IMR-90 (cell line): ENCODE data around the gene XIRP1. TPM values are rescaled to one million over a fixed set of nuclear protein-coding genes. Genes with fewer than 3 reads are reported as not detected.

Source experiments
- ATAC-seq: fragments of 200-7000 bp; cut with Tn5 transposase; 2 replicates; pipeline ENCODE4 v1.9.1; 2020; ENCODE audit warnings: low read depth, mild to moderate bottlenecking, moderate library complexity
- BruUV-seq: library from RNA; stranded (reverse); fragments of 400-500 nt; replicated peaks from 2 replicates; lab custom pipeline; 2021; lab: Mats Ljungman, UMichigan
- CTCF ChIA-PET: fragments of 300-600 bp; formaldehyde crosslinking; extraction: SDS; loops from one replicate; lab custom pipeline; 2021; ENCODE audit warnings: antibody characterized with exemption; lab: Yijun Ruan, JAX
- POLR2A ChIA-PET: fragments of 300-600 bp; sonication (Branson Sonifier 250); formaldehyde crosslinking; loops from one replicate; lab custom pipeline; 2022; ENCODE audit warnings: antibody characterized with exemption; ENCODE audit not compliant: unreplicated experiment; lab: Charles Lee
- DNase-seq: peaks from one replicate; pipeline ENCODE4 v3.0.0; 2013
- H2AFZ ChIP-seq: replicated peaks from 2 replicates; pipeline ENCODE3; 2013; ENCODE audit warnings: low read length, mild to moderate bottlenecking; ENCODE audit not compliant: poor library complexity
- H2AK5ac ChIP-seq: 2 replicates; pipeline ENCODE4 v1.6.1; 2013; ENCODE audit warnings: low read depth, low read length, inconsistent platforms
- H2AK9ac ChIP-seq: replicated peaks from 2 replicates; pipeline ENCODE3; 2013; ENCODE audit warnings: mild to moderate bottlenecking, low read depth, low read length, moderate library complexity; ENCODE audit not compliant: poor library complexity
- H2BK120ac ChIP-seq: 2 replicates; pipeline ENCODE4 v1.6.1; 2013; ENCODE audit warnings: low read depth, low read length, inconsistent platforms
- H2BK15ac ChIP-seq: 3 replicates; pipeline ENCODE4 v1.6.1; 2013; ENCODE audit warnings: low read depth, low read length, inconsistent platforms
- H2BK20ac ChIP-seq: 2 replicates; pipeline ENCODE4 v1.6.1; 2013; ENCODE audit warnings: low read depth, mild to moderate bottlenecking, inconsistent platforms, low read length, moderate library complexity
- H2BK5ac ChIP-seq: 2 replicates; pipeline ENCODE4 v1.6.1; 2013; ENCODE audit warnings: mild to moderate bottlenecking, low read depth, low read length, inconsistent platforms; ENCODE audit not compliant: poor library complexity, severe bottlenecking
- H3K14ac ChIP-seq: replicated peaks from 2 replicates; pipeline ENCODE4 v1.6.1; 2013; ENCODE audit warnings: low read depth, low read length, inconsistent platforms
- H3K18ac ChIP-seq: 2 replicates; pipeline ENCODE4 v1.6.1; 2013; ENCODE audit warnings: low read depth, low read length, control low read depth
- H3K23ac ChIP-seq: 2 replicates; pipeline ENCODE4 v1.6.1; 2013; ENCODE audit warnings: low read depth, low read length, inconsistent platforms
- H3K27ac ChIP-seq: 2 replicates; pipeline ENCODE4 v1.5.1; 2013; ENCODE audit warnings: mild to moderate bottlenecking, control low read depth, low read length; ENCODE audit not compliant: insufficient read depth
- H3K27me3 ChIP-seq: 2 replicates; pipeline ENCODE4 v1.6.1; 2013; ENCODE audit warnings: low read length; ENCODE audit not compliant: control insufficient read depth, insufficient read depth
- H3K36me3 ChIP-seq: 2 replicates; pipeline ENCODE4 v1.6.1; 2013; ENCODE audit warnings: low read length, mixed read lengths; ENCODE audit not compliant: control insufficient read depth, insufficient read depth
- H3K4ac ChIP-seq: 2 replicates; pipeline ENCODE4 v1.6.1; 2013; ENCODE audit warnings: low read depth, low read length, inconsistent platforms
- H3K4me1 ChIP-seq: 2 replicates; pipeline ENCODE4 v1.6.1; 2013; ENCODE audit warnings: low read length, mixed read lengths; ENCODE audit not compliant: control insufficient read depth, insufficient read depth
- H3K4me2 ChIP-seq: 2 replicates; pipeline ENCODE4 v1.6.1; 2013; ENCODE audit warnings: low read depth, mild to moderate bottlenecking, control low read depth, low read length, moderate library complexity
- H3K4me3 ChIP-seq: 2 replicates; pipeline ENCODE4 v1.5.1; 2013; ENCODE audit warnings: low read depth, mild to moderate bottlenecking, control low read depth, low read length, moderate library complexity; ENCODE audit not compliant: insufficient read depth
- H3K56ac ChIP-seq: 2 replicates; pipeline ENCODE4 v1.6.1; 2013; ENCODE audit warnings: low read length, inconsistent platforms; ENCODE audit not compliant: insufficient read depth; ENCODE audit errors: extremely low read depth
- H3K79me1 ChIP-seq, 2 experiments: 2 replicates each; pipeline ENCODE4 v1.6.1; 2013; ENCODE audit warnings: low read length in 2 of 2, inconsistent platforms in 1 of 2, low read depth in 1 of 2
- H3K9ac ChIP-seq: 2 replicates; pipeline ENCODE4 v1.6.1; 2013; ENCODE audit warnings: low read depth, low read length, control low read depth
- H3K9me1 ChIP-seq: 2 replicates; pipeline ENCODE4 v1.6.1; 2013; ENCODE audit warnings: low read length, inconsistent platforms; ENCODE audit not compliant: insufficient read depth
- H3K9me3 ChIP-seq: 2 replicates; pipeline ENCODE4 v1.6.1; 2013; ENCODE audit warnings: low read length; ENCODE audit not compliant: control insufficient read depth, insufficient read depth
- H4K20me1 ChIP-seq: 2 replicates; pipeline ENCODE4 v1.6.1; 2013; ENCODE audit warnings: low read length, inconsistent platforms; ENCODE audit not compliant: insufficient read depth
- H4K5ac ChIP-seq: 2 replicates; pipeline ENCODE4 v1.6.1; 2013; ENCODE audit warnings: mild to moderate bottlenecking, low read depth, low read length, control low read depth
- H4K8ac ChIP-seq, 2 experiments: 2 replicates each; pipeline ENCODE4 v1.6.1; 2013; ENCODE audit warnings: low read depth in 2 of 2, low read length in 2 of 2, control low read depth in 1 of 2, inconsistent platforms in 1 of 2
- H4K91ac ChIP-seq: 2 replicates; pipeline ENCODE4 v1.6.1; 2013; ENCODE audit warnings: low read depth, low read length, inconsistent platforms; ENCODE audit not compliant: insufficient read depth
- BHLHE40 ChIP-seq: fragments of 150-350 bp; IDR thresholded peaks from 2 replicates; pipeline ENCODE4 v1.6.1; 2016; ENCODE audit warnings: mild to moderate bottlenecking, low read depth, low read length
- CEBPB ChIP-seq: IDR thresholded peaks from 2 replicates; pipeline ENCODE4 v1.6.1; 2012; ENCODE audit warnings: low read depth, low read length, improper control_type of control experiment
- FOS ChIP-seq: fragments of 150-350 bp; IDR thresholded peaks from 2 replicates; pipeline ENCODE4 v1.6.1; 2016; ENCODE audit warnings: low read depth, low read length
- MAFK ChIP-seq: IDR thresholded peaks from 2 replicates; pipeline ENCODE4 v1.6.1; 2012; ENCODE audit warnings: low read depth, low read length, improper control_type of control experiment
- MAZ ChIP-seq: IDR thresholded peaks from 2 replicates; pipeline ENCODE4 v1.6.1; 2012; ENCODE audit warnings: low read depth, mild to moderate bottlenecking, low read length, improper control_type of control experiment, moderate library complexity, borderline replicate concordance
- MXI1 ChIP-seq: IDR thresholded peaks from 2 replicates; pipeline ENCODE4 v1.6.1; 2012; ENCODE audit warnings: low read depth, mild to moderate bottlenecking, low read length, moderate library complexity, borderline replicate concordance
- NFE2L2 ChIP-seq: fragments of 150-350 bp; IDR thresholded peaks from 2 replicates; pipeline ENCODE4 v1.6.1; 2016; ENCODE audit warnings: low read depth, mild to moderate bottlenecking, low read length
- POLR2A ChIP-seq: IDR thresholded peaks from 2 replicates; pipeline ENCODE4 v1.6.1; 2012; ENCODE audit warnings: mild to moderate bottlenecking, low read depth, low read length
- RAD21 ChIP-seq: IDR thresholded peaks from 2 replicates; pipeline ENCODE4 v1.6.1; 2012; ENCODE audit warnings: low read length, improper control_type of control experiment
- SMC3 ChIP-seq: fragments of 150-350 bp; IDR thresholded peaks from 2 replicates; pipeline ENCODE4 v1.6.1; 2016; ENCODE audit warnings: low read depth, mild to moderate bottlenecking, antibody characterized with exemption, low read length, moderate library complexity
- WGBS, 2 experiments: methylation state at CpG; one replicate each; pipeline versions ENCODE4 v1.1.5 to v1.1.7; 2013; ENCODE audit warnings: missing lambda C conversion rate in 2 of 2; ENCODE audit not compliant: insufficient read length in 1 of 2; ENCODE audit errors: extremely low coverage in 2 of 2; 5-methylcytosine and 5-hydroxymethylcytosine counted together
- dilution Hi-C: fragments of 300-500 bp; cut with HindIII; formaldehyde crosslinking; loops from one replicate; pipeline ENCODE4 v1.14.3; 2018; ENCODE audit warnings: low sequenced_read_pairs; ENCODE audit not compliant: unreplicated experiment
- in situ Hi-C: fragments of 300-500 bp; cut with MboI; formaldehyde crosslinking; loops from 3 replicates; pipeline ENCODE4 v1.14.3; 2019; ENCODE audit warnings: low sequenced_read_pairs, inconsistent platforms, mixed read lengths
- intact Hi-C: fragments of 100-400 bp; cut with micrococcal nuclease; formaldehyde crosslinking; loops from 2 replicates; pipeline ENCODE4 v1.10.0; 2022
- polyA plus RNA-seq, 3 experiments: library from polyadenylated mRNA; depleted of rRNA; stranded (reverse); fragments of >200 nt; gene quantifications; 2 replicates each; pipeline ENCODE4 v1.2.3, GENCODE V29; 2012; ENCODE audit warnings: low replicate concordance in 1 of 3
- total RNA-seq: library from RNA; depleted of rRNA; stranded (reverse); fragments of >200 nt; gene quantifications from 2 replicates; pipeline ENCODE4 v1.2.3, GENCODE V29; 2012
- TF ChIP-seq, protein P1 (sequence below): fragments of 150-350 bp; IDR thresholded peaks from 2 replicates; pipeline ENCODE4 v1.6.1; 2017; ENCODE audit warnings: mild to moderate bottlenecking, antibody characterized with exemption, low read length, low read depth
- TF ChIP-seq, protein P2 (sequence below): fragments of 150-350 bp; IDR thresholded peaks from 2 replicates; pipeline ENCODE4 v1.6.1; 2016; ENCODE audit warnings: low read depth, mild to moderate bottlenecking, low read length, moderate library complexity, borderline replicate concordance

The XIRP1 gene
- total and polyA plus RNA-seq, 2 of the 4 experiments (the other 2 are of a cell fraction): under 0.01 to 0.07 TPM

DNA sequence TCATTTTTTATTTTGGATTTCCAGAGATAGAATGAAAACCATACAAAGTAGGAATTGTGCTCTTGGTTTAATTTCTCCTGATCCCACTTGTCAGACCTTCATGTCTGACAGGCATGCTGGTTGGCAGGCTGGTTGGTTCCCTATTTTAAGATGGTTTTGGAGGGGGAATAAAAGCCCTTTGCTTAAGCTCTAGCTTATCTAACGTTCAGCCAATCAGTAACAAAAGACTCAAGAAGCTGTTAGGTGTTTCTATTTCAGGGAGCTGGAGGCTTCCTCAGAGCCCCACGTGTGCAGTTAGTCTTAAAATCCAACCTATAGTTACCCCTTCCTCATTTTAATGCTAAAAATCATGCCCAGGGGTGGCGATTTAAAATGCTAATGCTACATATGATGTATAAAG lies 40.5 kb upstream of the XIRP1 start:
- Histone ChIP-seq H3K14ac (no peak overlapping the region), H2BK120ac (no peak overlapping the region), H4K5ac (no peak overlapping the region), H3K18ac (no peak overlapping the region), H2BK20ac (no peak overlapping the region), H3K9me3 (no peaks in the 10 kb centered on the region), H4K20me1 (no peaks in the 10 kb centered on the region), H3K23ac (no peak overlapping the region), H3K9me1 (no peaks in the 10 kb centered on the region), H3K79me1 (no peaks in the 10 kb centered on the region), H2BK15ac (no peak overlapping the region), H2AK5ac (no peak overlapping the region), H3K4ac (no peak overlapping the region), H2AK9ac (peak overlapping the region; percentile 28), H3K27me3 (peaks cover 20% of the 10 kb centered on the region), H3K9ac (no peak overlapping the region), H3K27ac (no peak overlapping the region), H2AFZ (no peak overlapping the region), H3K4me3 (no peak overlapping the region), H3K36me3 (no peaks in the 10 kb centered on the region), H4K91ac (no peak overlapping the region), H3K56ac (no peak overlapping the region), H3K4me2 (no peak overlapping the region), H2BK5ac (no peak overlapping the region), H4K8ac (no peak overlapping the region), H3K4me1 (no peaks in the 10 kb centered on the region)
- BruUV-seq: no TSS peak
- ChIA-PET CTCF (no interaction called here), POLR2A (no interaction called here)
- in situ Hi-C loops (no loop called here), intact Hi-C loops (no loop called here), dilution Hi-C loops (no loop called here)
- ATAC-seq: no peak
- no peak for DNase-seq
- WGBS, 2 experiments: no CpG with 5 or more reads among the region's 3 CpGs
- TF ChIP-seq MAZ (no peak), NFE2L2 (no peak), RAD21 (no peak), POLR2A (no peak), MXI1 (no peak), BHLHE40 (no peak), SMC3 (no peak), MAFK (no peak), CEBPB (no peak), FOS (no peak)
- TF ChIP-seq, protein P1, sequence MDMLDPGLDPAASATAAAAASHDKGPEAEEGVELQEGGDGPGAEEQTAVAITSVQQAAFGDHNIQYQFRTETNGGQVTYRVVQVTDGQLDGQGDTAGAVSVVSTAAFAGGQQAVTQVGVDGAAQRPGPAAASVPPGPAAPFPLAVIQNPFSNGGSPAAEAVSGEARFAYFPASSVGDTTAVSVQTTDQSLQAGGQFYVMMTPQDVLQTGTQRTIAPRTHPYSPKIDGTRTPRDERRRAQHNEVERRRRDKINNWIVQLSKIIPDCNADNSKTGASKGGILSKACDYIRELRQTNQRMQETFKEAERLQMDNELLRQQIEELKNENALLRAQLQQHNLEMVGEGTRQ: no peak
- TF ChIP-seq, protein P2, sequence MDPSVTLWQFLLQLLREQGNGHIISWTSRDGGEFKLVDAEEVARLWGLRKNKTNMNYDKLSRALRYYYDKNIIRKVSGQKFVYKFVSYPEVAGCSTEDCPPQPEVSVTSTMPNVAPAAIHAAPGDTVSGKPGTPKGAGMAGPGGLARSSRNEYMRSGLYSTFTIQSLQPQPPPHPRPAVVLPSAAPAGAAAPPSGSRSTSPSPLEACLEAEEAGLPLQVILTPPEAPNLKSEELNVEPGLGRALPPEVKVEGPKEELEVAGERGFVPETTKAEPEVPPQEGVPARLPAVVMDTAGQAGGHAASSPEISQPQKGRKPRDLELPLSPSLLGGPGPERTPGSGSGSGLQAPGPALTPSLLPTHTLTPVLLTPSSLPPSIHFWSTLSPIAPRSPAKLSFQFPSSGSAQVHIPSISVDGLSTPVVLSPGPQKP: no peak
